GM18868 (cell line): Measurements from ENCODE around the gene ANKZF1.
"Not testable (repeated sequence)": the region's sequence is repeated elsewhere in the genome, so short reads cannot be mapped to it uniquely, and the experiment has no call there.

ENCODE experiments used
- ATAC-seq: cut with Tn5 transposase; IDR thresholded peaks from one replicate; pipeline ENCODE4 v1.9.1; 2021; ENCODE audit warnings: mild to moderate bottlenecking, moderate library complexity; ENCODE audit not compliant: unreplicated experiment

ANKZF1 gene

DNA sequence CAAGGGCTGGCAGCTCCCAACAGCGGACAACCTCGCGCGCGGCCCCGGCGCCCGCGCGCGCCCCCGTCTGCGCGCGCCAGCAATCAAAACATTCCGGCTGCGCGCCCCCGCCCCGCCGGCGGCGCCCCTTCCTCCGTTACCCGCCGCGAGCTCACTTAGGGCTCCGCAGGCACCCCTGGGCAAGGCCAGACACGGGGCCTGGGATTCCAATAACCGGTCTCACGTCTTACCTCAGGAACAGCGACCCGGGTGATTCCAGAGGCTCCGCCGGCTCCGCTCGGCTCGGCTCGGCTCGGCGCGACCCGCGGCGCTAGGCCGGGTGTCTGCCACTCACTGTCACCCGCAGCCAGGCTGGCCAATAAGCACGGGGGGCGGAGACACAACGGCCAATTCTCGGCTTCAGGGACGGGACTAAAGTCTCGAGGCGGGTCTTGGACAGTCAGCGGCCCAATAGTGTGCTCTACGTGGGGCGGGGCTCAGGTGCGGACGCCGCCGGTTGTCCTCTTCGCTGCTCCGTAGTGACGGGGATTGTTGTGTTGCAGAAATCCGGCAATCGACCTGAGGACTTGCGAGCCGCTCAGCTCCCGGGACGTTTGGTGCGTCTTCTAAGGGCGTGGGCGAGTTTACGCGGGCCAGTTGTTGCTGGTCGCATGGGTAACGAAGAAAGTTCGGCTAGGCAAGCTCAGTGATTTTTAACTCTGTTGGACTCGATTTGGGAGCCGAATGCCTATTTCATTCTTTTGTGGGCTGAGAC, at the start of gene ANKZF1, which contains the start of gene ATG9A:
ANKZF1 (plus strand) TSS at position 502 of the 754 bp plus-strand sequence. CDS start 452 bp downstream, outside the sequence.
ATG9A (minus strand) TSS at position 332 of the 754 bp plus-strand sequence. CDS start 1,612 bp downstream, outside the sequence.
- peak; percentile 98 for ATAC-seq

GRCh38 chr2:219180961-219181360, 48.6 kb upstream of the ANKZF1 start:
- no peak for ATAC-seq

DNA sequence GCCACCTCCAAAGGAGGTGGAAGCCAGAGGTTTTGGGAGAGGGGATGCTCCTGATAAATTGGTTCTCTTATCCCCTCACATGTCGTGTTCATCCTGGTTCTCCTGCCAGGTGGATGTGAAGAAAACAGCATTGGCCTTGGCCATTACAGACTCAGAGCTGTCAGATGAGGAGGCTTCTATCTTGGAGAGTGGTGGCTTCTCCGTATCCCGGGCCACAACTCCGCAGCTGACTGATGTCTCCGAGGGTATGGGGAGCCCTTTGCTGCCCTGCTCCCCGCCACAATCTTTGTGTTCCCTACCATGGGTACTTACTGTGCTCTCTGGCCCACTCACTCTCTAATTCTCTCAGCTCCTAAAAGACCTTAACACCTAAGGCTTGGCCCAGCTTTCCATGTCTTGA, 48.1 kb upstream of the ANKZF1 start:
- ATAC-seq: no peak

- ATAC-seq: no peak
Observed at GRCh38 chr2:219182331-219183150, 47.1 kb upstream of the ANKZF1 start.

- no peak for ATAC-seq
Observed at GRCh38 chr2:219183151-219183772, 46.3 kb upstream of the ANKZF1 start.

GRCh38 chr2:219184121-219184520, 45.5 kb upstream of the ANKZF1 start:
- no peak for ATAC-seq

DNA sequence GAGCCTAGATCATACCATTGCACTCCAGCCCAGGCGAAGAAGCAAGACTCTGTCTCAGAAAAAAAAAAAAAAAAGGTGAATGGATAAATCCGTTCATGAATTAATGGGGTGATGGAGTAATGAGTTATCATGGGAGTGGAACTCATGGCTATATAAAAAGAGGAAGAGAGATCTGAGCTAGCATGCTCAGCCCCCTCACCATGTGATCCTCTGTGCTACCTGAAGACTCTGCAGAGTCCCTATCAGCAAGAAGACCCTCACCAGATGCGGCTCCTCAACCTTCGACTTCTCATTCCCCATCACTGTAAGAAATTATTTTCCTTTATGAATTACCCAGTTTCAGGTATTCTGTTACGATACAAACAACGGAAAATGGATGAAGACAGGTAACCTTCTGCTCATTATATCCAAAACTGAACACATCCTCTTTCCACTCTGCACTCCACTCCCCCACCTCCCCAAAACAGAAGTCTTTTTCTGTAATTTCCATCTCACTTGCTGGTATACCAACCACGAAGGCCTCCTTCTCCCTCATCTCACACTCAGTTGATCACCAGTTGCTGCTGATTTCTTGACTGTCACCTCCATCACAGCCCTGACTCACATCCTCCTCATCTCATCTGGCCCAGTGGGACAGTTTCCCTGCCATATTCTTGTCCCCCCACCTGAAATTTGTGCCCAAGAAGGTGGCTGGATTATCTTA, 42.7 kb upstream of the ANKZF1 start:
- no peak for ATAC-seq

DNA sequence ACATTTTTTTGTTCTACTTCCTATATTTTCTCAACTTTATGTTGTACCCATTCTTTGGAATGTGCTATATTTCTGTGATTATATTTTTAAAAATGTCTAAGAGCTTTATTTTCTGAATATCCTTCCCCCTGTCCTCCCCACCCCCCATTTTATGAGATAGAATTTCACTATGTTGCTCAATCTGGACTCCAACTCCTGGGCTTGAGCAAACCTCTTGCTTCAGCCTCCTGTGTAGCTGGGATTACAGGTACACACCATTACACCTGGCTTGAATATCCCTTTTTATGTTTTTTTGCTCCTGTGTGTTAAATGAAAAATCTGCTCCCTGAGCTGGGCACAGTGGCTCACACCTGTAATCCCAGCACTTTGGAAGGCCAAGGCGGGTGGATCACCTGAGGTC, 32.2 kb upstream of the ANKZF1 start:
- no peak for ATAC-seq

DNA sequence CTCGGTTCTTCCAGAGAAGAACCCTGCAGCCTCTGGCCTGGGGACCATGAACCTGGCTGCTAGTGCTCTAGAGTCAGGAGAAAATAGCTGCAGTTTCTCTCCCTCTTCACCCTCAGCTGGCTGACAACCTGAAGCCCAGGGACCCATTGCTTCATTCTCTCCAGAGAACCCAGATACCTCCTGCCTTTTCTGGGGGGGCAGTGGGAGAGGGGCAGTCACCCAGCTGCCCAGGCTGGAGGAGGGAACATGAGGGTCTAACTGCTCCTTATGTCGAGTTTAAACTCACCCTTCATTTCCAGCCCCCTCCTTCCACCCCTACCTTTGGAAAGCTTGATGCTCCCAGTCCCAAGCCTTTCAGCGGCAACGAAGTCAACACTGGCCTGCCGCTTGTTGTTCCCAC, 30.6 kb upstream of the ANKZF1 start:
- no peak for ATAC-seq

DNA sequence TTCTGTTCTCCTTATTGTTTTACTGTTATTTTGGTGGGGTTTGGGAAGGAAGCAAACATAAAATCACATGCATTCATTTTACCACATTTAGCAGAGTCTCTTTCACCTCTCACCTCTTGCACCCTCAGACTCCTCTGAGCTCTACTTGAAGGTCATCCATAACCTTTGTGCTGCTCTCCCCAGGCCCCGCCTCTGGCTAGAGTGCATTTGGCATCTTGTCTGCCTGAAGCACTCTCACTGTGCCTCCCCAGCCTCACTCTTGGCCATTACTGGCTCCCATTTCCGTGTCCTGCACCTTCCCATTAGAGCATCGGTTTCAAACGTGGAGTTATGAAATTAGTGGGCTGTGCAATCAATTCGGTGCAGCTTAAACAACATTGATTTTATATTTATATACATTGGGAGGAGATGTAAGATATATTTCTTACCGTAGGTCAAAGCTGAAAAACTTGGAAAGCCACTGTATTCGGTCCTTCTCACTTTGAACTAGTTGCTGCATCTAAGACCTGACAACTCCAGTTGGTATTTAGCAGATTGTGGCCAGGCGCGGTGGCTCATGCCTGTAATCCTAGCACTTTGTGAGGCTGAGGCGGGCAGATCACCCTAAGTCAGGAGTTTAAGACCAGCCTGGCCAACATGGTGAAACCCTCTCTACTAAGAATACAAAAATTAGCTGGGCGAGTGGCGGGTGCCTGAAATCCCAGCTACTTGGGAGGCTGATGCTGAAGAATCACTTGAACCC, 30.0 kb upstream of the ANKZF1 start:
- ATAC-seq: no peak

GRCh38 chr2:219200502-219201326, 28.9 kb upstream of the ANKZF1 start:
- not testable (repeated sequence) for ATAC-seq

GRCh38 chr2:219201331-219201730, 28.3 kb upstream of the ANKZF1 start:
- ATAC-seq: not testable (repeated sequence)

DNA sequence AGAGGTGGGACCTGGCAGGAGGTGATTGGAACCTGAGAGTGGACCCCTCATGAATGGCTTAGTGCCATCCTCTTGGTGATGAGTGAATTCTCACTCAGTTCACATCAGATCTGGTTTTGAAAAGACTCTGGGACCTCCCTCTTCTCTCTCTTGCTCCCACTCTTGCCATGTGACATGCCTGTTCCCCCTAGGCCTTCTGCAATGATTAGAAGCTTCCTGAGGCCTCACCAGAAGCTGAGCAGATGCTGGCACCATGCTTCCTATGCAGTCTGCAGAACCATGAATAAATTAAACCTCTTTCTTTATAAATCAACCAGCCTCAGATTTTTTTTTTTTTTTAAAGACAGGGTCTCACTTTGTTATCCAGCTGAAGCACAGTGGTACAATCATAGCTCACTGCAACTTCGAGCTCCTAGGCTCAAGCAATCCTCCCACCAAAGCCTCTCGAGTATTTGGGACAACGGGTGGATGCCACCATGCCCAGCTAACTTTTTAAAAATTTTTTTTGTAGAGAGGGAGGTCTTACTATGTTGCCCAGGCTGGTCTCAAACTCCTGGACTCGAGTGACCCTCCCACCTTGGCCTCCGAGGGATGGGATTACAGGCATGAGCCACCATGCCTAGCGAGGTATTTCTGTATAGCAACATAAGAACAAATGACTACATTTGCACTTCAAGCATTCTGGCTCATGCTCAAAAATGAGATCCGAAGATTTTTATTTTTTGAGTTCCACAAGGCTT, 25.0 kb upstream of the ANKZF1 start:
- ATAC-seq: no peak

DNA sequence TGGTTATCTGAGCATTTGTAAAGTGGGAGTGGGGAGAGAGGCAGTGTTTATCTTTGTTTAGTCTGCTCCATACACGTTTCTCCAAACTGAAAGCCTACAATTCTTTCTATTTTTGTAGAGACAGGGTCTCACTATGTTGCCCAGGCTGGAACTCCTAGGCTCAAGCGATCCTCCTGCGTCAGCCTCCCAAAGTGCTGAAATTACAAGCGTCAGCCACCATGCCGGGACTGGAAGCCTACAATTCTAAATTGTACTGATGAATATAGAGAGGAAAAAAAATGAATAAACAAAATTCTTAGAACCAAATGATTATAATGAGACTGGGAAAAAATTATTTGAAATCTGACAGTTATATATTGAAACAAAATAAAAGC, 24.5 kb upstream of the ANKZF1 start:
- no peak for ATAC-seq

GRCh38 chr2:219205981-219206327, 23.7 kb upstream of the ANKZF1 start:
- no peak for ATAC-seq

DNA sequence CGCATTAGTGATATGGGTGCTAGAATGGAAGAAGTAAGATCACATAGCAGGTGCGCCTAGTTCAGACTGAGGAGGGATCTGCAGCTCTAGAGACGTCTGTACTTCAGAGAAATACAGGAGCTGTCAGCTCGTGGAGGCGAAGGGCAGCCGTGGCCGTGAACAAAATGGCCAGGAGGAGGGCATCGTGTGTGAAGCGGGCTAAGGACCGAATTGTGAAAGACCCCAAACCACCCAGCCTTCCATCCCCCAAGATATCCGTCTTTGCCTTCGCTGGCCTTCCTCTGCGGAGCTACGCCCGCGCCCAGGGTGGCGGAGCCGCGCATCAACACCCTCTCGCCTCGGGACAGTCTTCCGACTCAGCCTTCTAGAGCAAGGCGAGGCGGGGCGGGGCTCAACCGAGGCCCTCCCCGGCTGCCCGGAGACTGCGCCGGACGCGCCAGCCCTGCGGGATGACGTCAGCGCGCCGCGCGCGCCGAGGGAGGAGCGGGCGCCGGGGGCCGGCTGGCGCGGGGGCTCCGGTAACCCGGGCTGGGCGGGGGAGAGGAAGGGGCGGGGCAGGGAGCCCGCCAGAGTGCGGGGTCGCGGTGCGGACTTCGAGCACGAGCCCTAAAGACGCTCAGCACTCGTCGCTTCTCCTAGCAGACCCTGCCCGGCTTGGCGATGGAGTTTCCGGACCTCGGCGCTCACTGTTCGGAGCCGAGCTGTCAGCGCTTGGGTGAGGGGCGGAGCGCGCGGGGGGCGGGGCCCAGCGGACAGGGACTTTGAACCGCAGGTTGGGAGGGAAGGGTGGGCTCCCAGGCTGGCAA, 23.1 kb upstream of the ANKZF1 start, which contains the start of gene ZFAND2B:
ZFAND2B (plus strand) TSS at position 455 of the 806 bp plus-strand sequence; CDS start at position 661, 206 bp downstream.
- ATAC-seq: peak; percentile 97

DNA sequence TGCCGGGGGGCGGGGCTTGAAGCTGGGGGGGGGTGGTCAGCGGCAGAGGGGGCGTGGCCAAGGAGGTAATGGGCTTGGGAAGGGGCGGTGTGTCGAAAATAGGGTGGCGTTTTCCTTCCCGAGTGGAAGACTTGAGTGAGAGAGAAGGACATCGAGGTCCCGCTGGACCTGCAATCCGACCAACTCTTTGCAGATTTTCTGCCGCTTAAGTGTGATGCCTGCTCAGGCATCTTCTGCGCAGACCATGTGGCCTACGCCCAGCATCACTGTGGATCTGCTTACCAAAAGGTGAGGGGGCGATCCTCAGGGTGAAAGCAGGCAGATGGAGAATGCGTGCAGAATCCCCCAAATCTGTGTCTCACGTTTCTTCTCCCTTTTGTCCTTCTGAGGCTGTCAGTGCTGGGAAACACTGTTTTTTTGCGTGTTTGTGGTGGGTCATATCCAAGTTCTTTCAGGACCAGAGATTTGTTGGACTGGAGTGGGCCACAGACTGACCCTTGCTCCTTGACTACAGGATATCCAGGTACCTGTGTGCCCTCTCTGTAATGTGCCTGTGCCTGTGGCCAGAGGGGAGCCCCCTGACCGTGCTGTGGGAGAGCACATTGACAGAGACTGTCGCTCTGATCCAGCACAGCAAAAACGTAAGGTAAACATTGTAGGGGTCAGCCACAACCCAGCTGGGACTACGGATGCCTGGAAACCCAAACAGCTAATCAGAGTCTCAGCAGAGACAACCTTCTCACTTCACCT, 22.3 kb upstream of the ANKZF1 start:
- ATAC-seq: no peak
